ENCODE data around the gene KCNK6.

DNA sequence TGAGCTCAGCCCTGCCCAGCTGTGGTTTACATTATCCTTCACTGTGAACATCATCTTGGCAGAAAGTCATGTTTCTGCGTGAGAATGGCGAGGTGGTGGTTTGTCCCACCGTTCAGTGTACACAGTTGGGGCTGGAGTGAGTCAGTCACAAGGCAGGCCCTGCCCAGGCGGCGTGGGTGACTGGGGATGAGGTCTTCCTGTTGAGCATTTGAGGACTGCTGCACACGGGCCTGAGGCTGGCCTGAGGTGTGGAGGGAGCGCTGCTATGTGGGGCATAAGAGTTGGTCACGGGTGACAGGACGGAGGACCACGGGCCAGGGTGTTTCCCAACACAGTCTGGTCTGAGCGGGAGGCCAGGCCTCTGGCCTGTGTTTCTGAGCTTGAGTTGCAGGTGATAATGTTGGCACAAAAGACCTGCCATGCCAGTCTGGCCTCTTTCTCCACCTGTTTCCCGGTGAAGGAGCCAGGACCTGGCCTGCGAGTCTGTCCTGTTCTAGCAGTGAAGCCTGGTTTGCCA is 29.0 kb upstream of the KCNK6 start:
- TF ChIP-seq POLR2AphosphoS5 (IDR thresholded peaks at IDR 0.05; ENCODE audit: insufficient read depth in 1 of 2, low read depth in 1 of 2) (peak; percentile 51 to 65), CTCF (IDR thresholded peaks at IDR 0.05) (no peak)
